ENCODE results near the gene SLC4A5. TPM values are rescaled to one million over a fixed set of nuclear protein-coding genes. Genes with fewer than 3 reads are reported as not detected.

The SLC4A5 gene
- total RNA-seq, 1 experiment from 2014 or later = 0.17 TPM

GRCh38 chr2:74316627-74317295 is 26.5 kb downstream of the SLC4A5 start:
- no peak for DNase-seq (ENCODE audit: low read depth)

GRCh38 chr2:74314107-74314506 is 29.1 kb downstream of the SLC4A5 start:
- DNase-seq (ENCODE audit: low read depth) = no peak

- DNase-seq (ENCODE audit: low read depth) = no peak
These were observed 29.7 kb downstream of the SLC4A5 start for GRCh38 chr2:74313497-74313896.

GRCh38 chr2:74312913-74313312 is 30.3 kb downstream of the SLC4A5 start:
- no peak for DNase-seq (ENCODE audit: low read depth)

- no peak for DNase-seq (ENCODE audit: low read depth)
These were observed 35.5 kb downstream of the SLC4A5 start for GRCh38 chr2:74307720-74308119.

GRCh38 chr2:74304332-74305148 is 38.7 kb downstream of the SLC4A5 start:
- DNase-seq (ENCODE audit: low read depth) = no peak

GRCh38 chr2:74302865-74303264 is 40.4 kb downstream of the SLC4A5 start:
- no peak for DNase-seq (ENCODE audit: low read depth)

- DNase-seq (ENCODE audit: low read depth) = no peak
These were observed 42.0 kb downstream of the SLC4A5 start for GRCh38 chr2:74301262-74301661.

- DNase-seq (ENCODE audit: low read depth) = no peak
These were observed 42.7 kb downstream of the SLC4A5 start for GRCh38 chr2:74300506-74300905.

GRCh38 chr2:74297950-74298349 is 45.3 kb downstream of the SLC4A5 start:
- no peak for DNase-seq (ENCODE audit: low read depth)

- DNase-seq (ENCODE audit: low read depth) = no peak
These were observed 45.8 kb downstream of the SLC4A5 start for GRCh38 chr2:74297391-74297790.

- DNase-seq (ENCODE audit: low read depth) = no peak
These were observed 49.8 kb downstream of the SLC4A5 start for GRCh38 chr2:74293191-74293991.

GRCh38 chr2:74292751-74293150 is 50.5 kb downstream of the SLC4A5 start:
- no peak for DNase-seq (ENCODE audit: low read depth)

GRCh38 chr2:74291886-74292621 is 51.2 kb downstream of the SLC4A5 start:
- no peak for DNase-seq (ENCODE audit: low read depth)

GRCh38 chr2:74291218-74291544 is 52.0 kb downstream of the SLC4A5 start:
- DNase-seq (ENCODE audit: low read depth) = no peak

- no peak for DNase-seq (ENCODE audit: low read depth)
These were observed 52.6 kb downstream of the SLC4A5 start for GRCh38 chr2:74290466-74291217.

GRCh38 chr2:74290066-74290465 is 53.1 kb downstream of the SLC4A5 start:
- DNase-seq (ENCODE audit: low read depth) = no peak

GRCh38 chr2:74286725-74287124 is 56.5 kb downstream of the SLC4A5 start:
- peak; percentile 6 for DNase-seq (ENCODE audit: low read depth)

GRCh38 chr2:74281141-74281975 is 61.9 kb downstream of the SLC4A5 start:
- no peak for DNase-seq (ENCODE audit: low read depth)

GRCh38 chr2:74278694-74279093 is 64.5 kb downstream of the SLC4A5 start:
- no peak for DNase-seq (ENCODE audit: low read depth)

Measured in Daoy (cell line).